GM19438 (cell line): Measurements from ENCODE around the gene PNMA6E.

Experiments used
- ATAC-seq: cut with Tn5 transposase; IDR thresholded peaks from one replicate; pipeline ENCODE4 v1.9.1; 2021; ENCODE audit warnings: low read depth; ENCODE audit not compliant: unreplicated experiment

Gene PNMA6E

DNA sequence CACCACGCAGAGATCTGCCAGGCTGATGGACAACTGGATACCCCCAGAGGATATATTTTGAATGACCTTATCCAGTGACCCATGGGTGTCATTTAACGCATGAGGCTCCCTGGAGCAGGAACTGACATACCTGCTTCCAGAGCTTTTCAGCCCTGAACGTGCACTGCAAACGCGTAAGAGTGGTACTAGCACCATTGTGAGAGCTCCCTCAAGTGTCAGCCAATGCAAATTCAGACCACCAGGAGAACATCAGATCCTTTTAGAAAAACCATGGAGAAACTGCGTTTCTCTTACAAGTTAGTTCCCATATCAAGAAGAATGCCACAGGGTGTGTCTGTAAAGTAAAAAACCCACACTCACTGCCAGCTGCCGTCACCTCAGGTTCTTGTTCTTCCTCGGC, 37.4 kb upstream of the PNMA6E start:
- ATAC-seq, result no peak

DNA sequence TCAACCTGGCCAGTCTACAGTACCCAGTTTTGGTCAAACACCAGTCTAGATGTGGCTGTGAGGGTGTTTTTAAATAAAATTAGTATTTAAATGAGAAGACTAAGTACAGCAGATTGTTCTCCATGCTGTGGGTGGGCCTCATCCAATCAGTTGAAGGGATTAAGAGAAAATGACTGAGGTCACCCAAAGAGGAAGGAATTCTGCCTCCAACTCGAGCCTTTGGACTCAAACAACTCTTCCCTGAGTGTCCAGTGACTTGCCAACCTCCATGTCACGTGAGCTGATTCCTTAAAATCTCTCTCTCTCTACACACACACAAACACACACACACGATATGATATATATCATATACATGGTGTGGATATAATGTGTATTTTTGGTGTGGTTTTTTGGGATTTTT, 34.7 kb upstream of the PNMA6E start:
- ATAC-seq, result no peak

DNA sequence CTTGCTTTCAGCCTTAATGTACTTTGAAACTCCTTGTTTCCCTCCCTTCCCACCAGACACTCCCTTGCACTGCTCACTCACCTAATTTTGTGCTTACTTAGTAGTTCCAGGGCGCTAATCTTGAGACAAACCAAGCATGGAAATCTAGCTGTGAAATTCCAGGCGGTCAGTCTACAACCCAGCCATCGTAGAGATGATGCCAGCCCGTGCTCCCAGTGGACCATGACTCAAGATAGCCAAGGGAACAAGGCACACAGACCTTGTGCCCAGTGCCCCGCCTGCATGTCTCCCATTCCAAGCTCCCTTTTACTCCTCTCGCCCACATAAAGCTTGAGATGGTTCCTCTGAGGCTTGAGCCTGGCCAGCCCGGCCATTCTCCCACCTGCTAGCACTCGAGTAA, 33.7 kb upstream of the PNMA6E start:
- no peak for ATAC-seq

DNA sequence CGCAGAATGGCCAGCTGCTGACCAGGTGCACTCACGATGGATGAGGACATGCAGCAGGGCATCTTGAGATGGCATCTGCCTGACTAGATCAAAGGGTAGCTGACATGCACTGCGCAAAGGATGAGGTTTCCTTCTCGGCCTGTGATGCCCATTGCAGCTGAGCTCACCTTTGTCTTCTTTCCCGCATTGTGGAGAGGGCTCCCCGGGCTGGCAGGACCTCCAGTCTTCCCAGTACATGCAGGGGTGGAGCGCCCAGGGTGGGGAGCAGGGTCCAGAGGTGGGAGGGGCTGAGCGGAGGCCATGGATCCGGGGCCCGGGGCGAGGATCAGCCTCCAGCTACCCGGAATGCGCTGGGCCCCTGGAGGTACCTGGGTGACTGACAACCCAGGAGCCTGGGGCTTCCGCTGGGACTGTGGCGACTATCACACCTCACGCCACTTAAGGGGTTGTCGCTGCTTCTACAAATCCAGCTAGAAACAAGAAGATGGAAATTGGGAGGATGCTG, 32.7 kb upstream of the PNMA6E start:
- no peak for ATAC-seq

DNA sequence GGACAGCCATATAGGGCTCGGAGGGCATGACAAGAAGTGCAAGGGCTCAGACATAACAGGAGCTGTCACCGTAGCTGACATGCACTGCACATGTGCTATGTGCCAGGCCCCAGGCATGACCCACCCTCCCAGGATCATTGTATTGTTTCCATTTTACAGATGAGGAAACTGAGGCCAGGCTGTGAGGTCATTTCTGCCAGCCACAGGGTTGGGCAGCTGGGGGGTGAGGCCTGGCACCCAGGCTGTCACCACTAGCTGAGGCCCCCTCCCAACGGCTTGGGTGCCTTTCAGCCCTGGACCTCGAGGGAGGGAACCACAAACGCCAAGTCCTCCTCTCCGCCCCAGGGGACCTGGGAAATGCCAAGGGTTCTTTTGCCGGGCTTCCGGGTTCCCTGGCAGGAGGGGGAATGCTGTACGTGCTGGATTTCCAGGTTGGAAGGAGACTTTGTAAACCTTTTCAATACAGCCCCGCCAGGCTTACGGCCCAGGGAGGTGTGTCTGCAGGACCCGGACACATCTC, 32.1 kb upstream of the PNMA6E start:
- no peak for ATAC-seq

DNA sequence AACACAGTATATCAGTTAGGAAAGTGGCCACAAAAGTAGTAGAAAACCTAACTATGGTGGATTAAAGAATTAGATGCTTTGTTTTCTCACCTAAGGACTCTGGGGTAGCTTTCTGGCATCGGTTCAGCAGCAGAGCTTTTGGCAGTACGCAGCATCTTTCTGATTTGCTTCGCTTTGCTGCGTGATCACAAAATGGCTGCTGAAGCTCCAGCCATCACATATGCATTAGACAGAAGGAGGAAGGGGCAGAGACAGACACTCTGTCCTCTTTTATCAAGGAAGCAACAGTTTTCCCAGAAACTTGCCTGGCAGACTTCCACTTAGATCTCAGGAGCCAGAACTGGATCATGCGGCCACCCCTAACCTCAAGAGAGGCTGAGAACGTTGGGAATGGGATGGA, 29.6 kb upstream of the PNMA6E start:
- no peak for ATAC-seq

DNA sequence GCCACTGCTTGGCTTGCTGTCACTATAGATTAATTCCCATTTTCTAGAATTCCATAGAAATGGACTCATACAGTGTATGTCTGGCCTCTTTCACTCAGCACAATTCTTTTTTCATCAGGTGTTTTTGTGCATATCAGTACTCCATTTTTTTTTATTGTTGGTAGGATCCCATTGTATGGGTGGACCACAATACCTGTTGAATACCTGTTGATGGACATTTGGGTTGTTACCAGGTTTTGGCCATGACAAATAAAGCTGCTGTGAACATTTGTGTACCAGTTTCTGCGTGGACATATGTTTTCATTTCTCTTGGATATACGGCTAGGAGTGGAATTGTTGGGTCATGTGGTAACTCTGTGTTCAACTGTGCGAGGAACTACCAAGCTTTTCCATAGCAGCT, 25.1 kb upstream of the PNMA6E start:
- no peak for ATAC-seq

DNA sequence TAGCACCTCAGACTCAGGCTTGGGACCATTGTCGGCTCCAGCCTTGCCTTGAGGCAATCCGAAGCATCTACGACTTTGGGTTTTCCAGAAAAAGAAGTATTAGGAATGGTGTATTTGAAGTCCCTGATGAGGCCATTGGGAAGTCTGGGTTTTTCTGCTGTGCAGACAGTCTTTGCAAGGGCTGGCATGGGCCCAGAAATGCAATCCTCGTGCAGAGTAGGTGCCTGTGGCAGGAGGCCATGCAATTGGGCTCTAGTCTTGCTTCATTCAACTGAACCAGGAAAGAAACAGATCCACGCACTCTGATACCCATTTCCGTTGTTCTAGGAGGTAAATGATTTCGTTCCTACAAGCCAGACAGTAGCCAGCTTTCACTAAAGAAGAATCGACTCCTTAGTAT, 22.5 kb upstream of the PNMA6E start:
- ATAC-seq, result no peak

DNA sequence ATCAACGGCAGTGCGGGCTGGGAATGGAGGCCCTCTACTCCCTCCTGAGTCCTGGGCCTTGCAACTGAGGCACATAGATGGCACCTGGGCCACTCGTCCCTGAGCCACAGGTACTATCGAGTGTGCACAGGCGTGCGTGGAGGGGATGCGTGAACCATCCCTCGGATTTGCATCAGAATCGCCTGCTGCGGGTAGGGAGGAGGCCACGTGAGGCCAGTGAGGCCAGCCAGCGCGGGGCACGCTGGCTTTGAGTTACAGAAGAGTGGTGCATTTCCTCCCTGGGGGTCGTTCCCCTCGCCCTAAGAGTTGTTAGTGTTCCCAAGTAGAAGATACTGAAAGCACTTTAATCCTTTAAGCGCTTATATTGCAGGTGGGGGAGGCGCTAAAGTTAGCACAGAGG, 20.7 kb upstream of the PNMA6E start:
- no peak for ATAC-seq

DNA sequence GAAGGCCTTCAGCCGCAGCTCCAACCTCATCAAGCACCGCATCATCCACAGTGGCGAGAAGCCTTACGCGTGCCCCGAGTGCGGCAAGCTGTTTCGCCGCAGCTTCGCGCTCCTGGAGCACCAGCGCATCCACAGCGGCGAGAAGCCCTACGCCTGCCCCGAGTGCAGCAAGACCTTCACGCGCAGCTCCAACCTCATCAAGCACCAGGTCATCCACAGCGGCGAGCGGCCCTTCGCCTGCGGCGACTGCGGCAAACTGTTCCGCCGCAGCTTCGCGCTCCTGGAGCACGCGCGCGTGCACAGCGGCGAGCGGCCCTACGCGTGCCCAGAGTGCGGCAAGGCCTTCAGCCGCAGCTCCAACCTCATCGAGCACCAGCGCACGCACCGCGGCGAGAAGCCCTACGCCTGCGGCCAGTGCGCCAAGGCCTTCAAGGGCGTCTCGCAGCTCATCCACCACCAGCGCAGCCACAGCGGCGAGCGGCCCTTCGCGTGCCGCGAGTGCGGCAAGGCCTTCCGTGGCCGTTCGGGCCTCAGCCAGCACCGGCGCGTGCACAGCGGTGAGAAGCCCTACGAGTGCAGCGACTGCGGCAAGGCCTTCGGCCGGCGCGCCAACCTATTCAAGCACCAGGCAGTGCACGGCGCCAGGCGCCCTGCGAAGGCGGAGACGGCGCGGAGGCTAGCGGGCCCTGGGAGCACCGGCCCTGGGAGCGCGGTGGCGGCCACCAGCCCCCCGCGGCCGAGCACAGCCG, 19.9 kb upstream of the PNMA6E start:
- no peak for ATAC-seq

DNA sequence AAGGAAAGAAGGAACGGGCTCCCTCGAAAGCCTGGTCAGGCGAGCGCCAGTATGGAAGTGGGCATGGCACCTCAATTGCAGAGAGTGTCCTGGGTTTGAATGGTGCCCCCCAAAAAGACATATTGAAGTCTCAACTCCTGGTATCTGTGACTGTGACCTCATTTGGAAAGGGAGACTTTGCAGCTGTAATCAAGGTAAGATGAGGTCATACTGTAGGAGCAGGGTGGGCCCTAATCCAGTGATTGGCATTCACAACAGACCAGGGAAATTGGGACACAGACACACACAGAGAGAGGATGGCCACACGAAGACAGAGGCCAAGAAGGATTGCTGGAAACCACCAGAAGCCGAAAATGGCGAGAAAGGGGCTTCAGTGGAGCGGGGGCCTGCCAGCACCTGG, 16.5 kb upstream of the PNMA6E start:
- ATAC-seq, result no peak

DNA sequence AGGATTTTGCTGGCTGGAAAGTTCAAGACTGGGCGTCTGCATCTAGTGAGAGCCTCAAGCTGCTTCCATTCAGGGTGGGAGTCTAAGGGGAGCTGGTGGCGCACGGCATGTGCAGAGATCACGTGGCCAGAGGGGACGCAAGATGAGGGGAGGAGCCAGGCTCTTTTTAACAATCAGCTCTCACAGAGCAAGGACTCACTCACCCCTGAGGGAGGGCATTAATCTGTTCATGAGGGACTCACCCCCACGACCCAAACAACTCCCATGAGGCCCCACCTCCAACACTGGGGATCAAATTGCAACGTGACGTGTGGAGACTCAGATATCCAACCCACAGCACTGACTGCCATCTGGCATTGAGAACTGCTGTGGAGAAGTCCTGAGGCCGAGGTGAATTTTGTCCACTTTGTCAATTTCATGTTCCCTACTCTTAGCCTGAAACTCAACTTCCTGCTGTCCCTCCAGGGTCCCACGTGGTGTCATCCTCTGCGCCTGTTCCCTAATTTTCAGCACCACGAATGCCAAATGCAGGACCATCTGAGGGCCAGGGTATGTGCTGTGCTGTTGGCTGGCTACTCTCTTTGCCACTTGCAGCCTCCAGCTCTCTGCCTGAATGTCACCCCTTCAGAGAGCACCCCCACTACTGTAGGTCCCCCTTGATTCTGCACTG, 15.8 kb upstream of the PNMA6E start:
- ATAC-seq, result no peak

DNA sequence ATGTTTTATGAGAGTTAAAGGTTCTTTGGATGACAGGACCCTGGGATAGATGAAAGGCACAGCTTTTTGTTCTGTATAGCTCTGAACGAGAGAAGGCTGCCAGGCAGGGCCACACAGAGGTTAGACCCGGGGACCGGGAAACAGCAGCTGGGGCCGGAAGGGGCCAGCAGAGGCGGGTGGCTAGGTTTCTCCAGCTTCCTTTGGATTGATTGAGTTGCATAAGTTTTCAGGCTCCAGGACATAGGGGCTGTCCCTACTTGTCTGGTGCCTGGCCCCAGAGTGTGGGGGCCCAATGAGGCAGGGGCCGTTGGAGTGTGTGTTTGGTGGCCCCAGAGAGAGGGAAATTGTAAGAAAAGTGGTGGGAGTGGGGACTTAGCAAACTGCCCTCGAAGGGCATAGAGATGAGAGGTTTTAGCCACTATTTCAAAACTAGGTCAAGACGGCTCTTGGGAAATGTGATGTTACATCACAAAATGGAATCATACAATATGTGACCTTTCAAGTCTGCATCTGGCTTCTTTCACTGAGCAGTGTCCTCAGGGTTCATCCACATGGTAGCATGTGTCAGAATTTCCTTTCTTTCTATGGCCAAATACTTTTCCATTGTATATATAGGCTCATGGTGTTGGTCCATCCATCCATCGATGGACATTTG, 13.8 kb upstream of the PNMA6E start:
- ATAC-seq, result no peak

DNA sequence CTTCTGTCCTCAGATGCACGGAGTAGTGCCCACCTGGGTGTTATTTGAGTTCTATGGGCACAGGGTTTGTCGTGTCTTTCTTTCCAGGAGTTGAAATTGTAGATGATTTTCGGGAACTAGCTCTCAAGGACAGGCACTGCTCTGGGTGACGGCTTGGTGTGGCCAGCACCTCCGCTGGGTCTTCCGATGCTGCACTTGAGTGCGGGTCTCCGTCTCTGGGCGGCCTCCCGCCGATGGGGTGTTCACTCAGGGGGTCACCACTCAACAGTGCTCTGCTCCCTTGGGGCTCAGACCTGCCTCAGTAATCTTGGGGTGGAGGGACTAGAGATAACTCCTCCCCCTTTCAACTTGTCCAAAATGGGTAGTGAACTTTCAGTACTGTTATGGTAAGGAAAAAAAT, 12.6 kb upstream of the PNMA6E start:
- ATAC-seq, result no peak

DNA sequence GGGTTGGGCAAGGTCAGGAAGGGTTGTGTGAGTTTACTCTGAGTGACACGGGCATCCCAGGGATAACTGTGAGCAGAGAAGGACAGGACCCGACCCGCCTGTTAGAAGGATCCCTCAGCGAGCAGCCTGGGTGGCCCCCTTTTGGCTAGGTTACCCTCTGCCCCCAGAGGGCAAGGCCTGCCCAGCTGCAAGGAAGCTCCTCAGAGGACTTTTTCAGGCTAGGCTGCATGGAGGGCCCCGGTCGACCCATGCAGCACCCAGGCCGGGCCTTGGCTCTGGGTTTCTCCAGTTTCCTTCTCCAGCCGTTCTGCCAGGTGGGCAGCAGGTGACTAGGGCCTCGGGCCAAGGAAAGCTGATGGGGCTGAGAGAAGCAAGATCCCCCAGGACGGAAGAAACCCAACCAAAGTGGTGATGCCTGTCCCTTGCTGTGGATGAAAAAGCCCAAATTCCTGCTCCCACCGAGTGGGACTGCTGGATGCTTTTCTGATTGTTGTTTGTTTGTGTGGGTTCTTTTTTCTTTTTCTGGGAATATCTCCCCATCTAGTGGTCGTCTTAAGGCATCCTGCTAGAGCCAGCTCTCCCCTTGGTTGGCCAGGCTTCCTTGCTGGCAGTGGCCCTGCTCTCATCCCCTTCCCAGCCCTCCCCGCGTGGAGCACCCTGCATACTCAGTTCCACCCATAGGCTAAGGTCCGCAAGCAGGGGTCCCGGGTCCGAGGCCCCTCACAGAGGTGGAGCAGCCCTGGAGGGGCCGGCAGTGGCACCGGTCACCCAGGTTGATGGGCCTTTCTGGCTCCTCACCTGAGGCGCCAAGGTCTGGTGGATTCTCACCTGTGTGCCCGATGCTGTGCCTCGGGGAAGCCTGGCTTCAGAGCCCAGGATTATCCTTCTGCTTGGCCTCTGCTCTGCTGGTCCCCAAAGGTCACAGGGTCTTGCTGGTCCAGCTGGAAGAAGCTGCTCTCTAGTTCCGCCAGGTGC, 11.9 kb upstream of the PNMA6E start:
- ATAC-seq, result no peak

DNA sequence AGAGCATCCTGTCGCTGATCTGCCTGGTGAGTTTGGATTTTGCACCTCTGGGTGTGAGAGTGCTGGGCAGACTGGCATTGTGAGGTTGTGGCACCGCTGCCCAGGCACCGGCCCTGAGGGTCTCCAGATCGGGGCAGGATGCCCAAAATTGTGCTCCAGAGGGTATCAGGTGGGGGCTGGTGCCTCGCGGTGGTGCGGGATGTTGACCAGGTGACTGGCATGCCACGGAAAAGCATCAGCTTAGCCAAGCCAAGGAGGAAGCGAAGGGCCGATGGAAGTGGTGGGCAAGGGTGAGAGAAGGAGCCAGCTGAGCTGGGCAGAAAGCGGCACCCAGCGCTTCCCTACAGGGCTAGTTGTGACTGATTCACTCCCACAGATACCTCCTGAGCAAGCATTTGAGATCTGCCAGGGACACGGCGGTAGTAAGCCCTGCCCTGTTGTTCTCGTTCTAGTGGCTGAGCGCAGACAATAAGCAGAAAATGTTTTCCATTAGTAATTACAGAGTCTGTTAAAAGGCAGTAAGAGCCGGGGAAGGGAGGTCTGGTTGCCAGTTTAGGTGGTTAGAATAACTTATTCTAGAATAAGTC, 10.9 kb upstream of the PNMA6E start:
- ATAC-seq, result no peak

DNA sequence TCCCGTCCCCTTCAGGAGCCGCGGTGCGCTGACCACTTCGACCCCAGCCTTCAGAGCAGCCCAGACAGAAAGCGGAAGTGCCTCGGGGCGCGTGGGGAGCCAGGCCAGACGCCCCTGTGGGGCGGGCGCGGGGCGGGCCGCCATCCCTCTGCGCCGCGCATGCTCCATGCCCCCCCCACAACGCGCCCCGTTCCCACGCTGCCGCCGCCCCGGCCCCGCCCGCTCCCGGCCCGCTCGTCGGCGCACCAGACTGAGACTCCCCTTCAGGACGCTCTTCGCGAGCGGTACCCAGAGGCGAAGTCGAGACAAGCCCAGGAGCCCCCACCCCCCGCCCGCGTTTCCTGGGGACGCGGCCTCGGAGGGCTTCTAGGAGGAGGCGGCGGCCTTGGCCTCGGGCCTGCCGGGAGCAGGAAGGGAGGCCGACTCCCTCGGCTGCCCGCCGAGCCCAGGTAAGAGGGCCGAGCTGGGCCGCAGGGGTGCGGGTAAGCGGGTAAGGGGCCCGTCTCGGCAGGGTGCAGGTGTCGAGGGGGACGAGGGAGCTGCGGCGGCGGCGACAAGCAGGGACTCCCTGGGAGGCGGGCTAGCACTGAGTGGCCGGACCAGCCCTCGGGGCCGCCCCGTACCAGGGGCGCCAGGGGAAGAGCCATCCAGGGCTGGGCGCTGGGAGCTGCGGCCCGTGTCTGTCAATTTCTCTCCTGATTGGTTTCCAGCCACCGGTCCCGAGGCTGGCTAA, 10.3 kb upstream of the PNMA6E start, which contains the start of gene ZFP92:
Gene ZFP92 (plus strand): TSS at position 218 of the 733 bp plus-strand sequence. CDS start 6,851 bp downstream, outside the sequence.
- no peak for ATAC-seq

DNA sequence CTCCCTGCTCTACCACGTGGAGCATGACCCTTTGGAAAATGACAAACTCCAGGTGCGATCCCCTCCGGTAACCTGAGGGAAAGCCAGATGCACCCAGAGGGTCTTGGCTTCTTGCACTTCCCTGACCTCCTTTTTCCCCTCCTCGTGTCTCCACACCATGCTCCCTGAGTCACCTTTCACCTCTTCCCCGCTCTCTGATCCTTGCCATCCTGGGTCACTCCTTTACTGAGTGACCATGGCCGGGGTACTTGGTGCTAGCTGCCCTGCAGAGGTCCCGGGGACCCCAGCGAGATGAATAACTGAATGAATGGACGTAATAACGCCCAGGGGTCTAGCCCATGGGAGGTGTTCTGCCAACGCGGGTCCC, 9.7 kb upstream of the PNMA6E start:
- no peak for ATAC-seq

DNA sequence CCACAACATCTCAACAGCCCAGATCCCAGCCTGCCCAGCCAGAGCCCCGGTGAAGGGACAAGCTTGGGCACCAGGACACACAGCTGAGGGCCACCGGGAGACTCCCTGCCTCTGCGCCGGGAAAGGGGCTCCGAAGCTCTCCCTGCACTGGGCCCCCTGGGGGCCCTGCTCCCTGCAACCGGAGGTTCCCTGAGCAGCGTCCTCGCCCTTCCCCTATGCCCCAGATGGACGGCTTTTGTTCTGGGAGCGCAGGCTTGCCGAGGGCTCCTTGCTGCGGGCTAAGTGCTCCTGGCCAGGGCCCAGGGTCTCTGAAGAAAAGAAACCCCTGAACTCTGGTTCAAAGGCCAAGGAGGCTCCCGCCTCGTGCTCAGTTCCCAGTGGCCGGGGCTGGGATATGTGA, 9.2 kb upstream of the PNMA6E start:
- ATAC-seq, result no peak
